K562 (cell line): Measurements from ENCODE around the gene MRPL58. TPM values are rescaled to one million over a fixed set of nuclear protein-coding genes. Genes with fewer than 3 reads are reported as not detected.
"Not testable (repeated sequence)": the region's sequence is repeated elsewhere in the genome, so short reads cannot be mapped to it uniquely, and the experiment has no call there.

Experiments
- ATAC-seq: fragments of 200-7000 bp; cut with Tn5 transposase; 3 replicates; pipeline ENCODE4 v1.9.1; 2020; ENCODE audit warnings: moderate library complexity
- BruUV-seq: library from RNA; stranded (reverse); fragments of 400-500 nt; replicated peaks from 2 replicates; lab custom pipeline; 2021; lab: Mats Ljungman, UMichigan
- CTCF ChIA-PET: fragments of 300-600 bp; formaldehyde crosslinking; extraction: SDS; loops from one replicate; lab custom pipeline; 2021; ENCODE audit warnings: low intra/inter-chr PET ratio; lab: Yijun Ruan, JAX
- POLR2A ChIA-PET: fragments of 300-600, 350-650 bp; sonication (Branson Sonifier 250); formaldehyde crosslinking; extraction: SDS; loops from one replicate; lab custom pipeline; 2021; ENCODE audit warnings: antibody characterized with exemption, inconsistent platforms; lab: Yijun Ruan, JAX
- DNase-seq, 4 experiments: peaks; one replicate each; pipeline versions ENCODE4 v3.0.0 to v3.0.0-alpha.2; 2011 to 2018; ENCODE audit warnings: low spot score in 3 of 4, mixed read lengths in 3 of 4; ENCODE audit errors: extremely low read depth in 1 of 4
- FAIRE-seq: peaks from 2 replicates; lab custom pipeline; 2011; peaks lifted over from hg19 to GRCh38; lab: Jason Lieb, UNC
- H2AFZ ChIP-seq: 2 replicates; pipeline ENCODE4 v1.6.0; 2011; ENCODE audit warnings: low read depth, low read length, control low read depth, inconsistent platforms
- H3K27ac ChIP-seq: fragments of 200-600 bp; 3 replicates; pipeline ENCODE4 v1.8.0; 2011; ENCODE audit warnings: low read depth, mild to moderate bottlenecking, control low read depth, inconsistent platforms, low read length, moderate library complexity, mixed read lengths; ENCODE audit errors: extremely low read depth
- H3K27me3 ChIP-seq, 2 experiments: fragments of 300-600 bp in 1 of 2; 2 replicates in 1 of 2; 3 replicates in 1 of 2; pipeline versions ENCODE4 v1.6.0 to v1.8.0; 2011; ENCODE audit warnings: inconsistent platforms in 2 of 2, low read length in 2 of 2, mild to moderate bottlenecking in 1 of 2, mixed read lengths in 1 of 2, moderate library complexity in 1 of 2; ENCODE audit not compliant: control insufficient read depth in 2 of 2, insufficient read depth in 2 of 2
- H3K36me3 ChIP-seq: fragments of 300-600 bp; 3 replicates; pipeline ENCODE4 v1.8.0; 2011; ENCODE audit warnings: mild to moderate bottlenecking, low read length, inconsistent platforms; ENCODE audit not compliant: control insufficient read depth, insufficient read depth
- H3K4me1 ChIP-seq, 2 experiments: fragments of 200-600 bp in 1 of 2; replicated peaks in 1 of 2; 2 replicates in 1 of 2; 3 replicates in 1 of 2; pipeline versions ENCODE4 v1.5.1 to v1.8.0; 2011; ENCODE audit warnings: inconsistent platforms in 2 of 2, low read length in 2 of 2, mild to moderate bottlenecking in 1 of 2, mixed read lengths in 1 of 2, moderate library complexity in 1 of 2; ENCODE audit not compliant: control insufficient read depth in 2 of 2, insufficient read depth in 2 of 2
- H3K4me2 ChIP-seq: 2 replicates; pipeline ENCODE4 v1.6.1; 2011; ENCODE audit warnings: low read length, control low read depth, inconsistent platforms, mixed read lengths; ENCODE audit not compliant: insufficient read depth
- H3K4me3 ChIP-seq: fragments of 200-600 bp; sonication (generic), shearing (Covaris generic); 2 replicates; pipeline ENCODE4 v1.5.1; 2016; ENCODE audit warnings: control low read depth, inconsistent platforms
- H3K79me2 ChIP-seq: fragments of 200-600 bp; 3 replicates; pipeline ENCODE4 v1.8.0; 2011; ENCODE audit warnings: low read length, inconsistent platforms; ENCODE audit not compliant: control insufficient read depth, insufficient read depth
- H3K9ac ChIP-seq, 2 experiments: 2 replicates each; pipeline versions ENCODE4 v1.6.0 to v1.6.1; 2011; ENCODE audit warnings: low read depth in 2 of 2, low read length in 2 of 2, control low read depth in 1 of 2, inconsistent platforms in 1 of 2, mild to moderate bottlenecking in 1 of 2, mixed read lengths in 1 of 2; ENCODE audit not compliant: insufficient read depth in 1 of 2
- H3K9me1 ChIP-seq: one replicate; pipeline ENCODE4 v1.6.0; 2011; ENCODE audit warnings: inconsistent platforms, mild to moderate bottlenecking, low read length, moderate library complexity; ENCODE audit not compliant: control insufficient read depth, insufficient read depth
- H3K9me3 ChIP-seq: replicated peaks from 2 replicates; pipeline ENCODE4 v1.5.1; 2011; ENCODE audit warnings: low read depth, low read length, inconsistent platforms; ENCODE audit not compliant: control insufficient read depth, insufficient read depth
- H4K20me1 ChIP-seq: replicated peaks from 2 replicates; pipeline ENCODE4 v1.6.1; 2011; ENCODE audit warnings: low read length, inconsistent platforms, mixed read lengths; ENCODE audit not compliant: control insufficient read depth, insufficient read depth
- SETDB1 ChIP-seq: IDR thresholded peaks from one replicate; pipeline ENCODE4 v1.6.1; 2012; ENCODE audit warnings: low read length, control low read depth, inconsistent platforms
- ZNF121 ChIP-seq: sonication (generic); formaldehyde crosslinking; conservative IDR thresholded peaks from 2 replicates; pipeline ENCODE4 v1.8.0; 2022; ENCODE audit warnings: missing genetic modification reagents
- WGBS: fragments of 100-300 bp; shearing (Covaris generic); methylation state at CpG from one replicate; pipeline ENCODE4 v1.1.6; 2016; ENCODE audit warnings: low coverage, mixed read lengths; ENCODE audit not compliant: insufficient coverage; ENCODE audit errors: missing lambda C conversion rate; 5-methylcytosine and 5-hydroxymethylcytosine counted together
- in situ Hi-C: fragments of 300-500 bp; cut with MboI; formaldehyde crosslinking; loops from 4 replicates; pipeline ENCODE4 v1.15.0; 2018; ENCODE audit warnings: inconsistent platforms, mixed read lengths
- intact Hi-C: fragments of 100-400 bp; cut with micrococcal nuclease; formaldehyde crosslinking; loops from 2 replicates; pipeline ENCODE4 v1.14.2; 2022
- polyA plus RNA-seq, 8 experiments: library from polyadenylated mRNA; depleted of rRNA in 4 of 8; stranded (reverse) in 5 of 8; unstranded in 3 of 8; fragments of >200 nt; fragmentation: Nextera tagmentation in 2 of 8; fragmentation: Illumina TruSeq in 1 of 8; extraction: Ambion mirVana in 2 of 8; extraction: Trizol in 1 of 8; gene quantifications; 2 replicates each; pipeline versions ENCODE4 v1.2.1 to v1.2.3, GENCODE V29; 2011 to 2014; ENCODE audit warnings: inconsistent platforms in 1 of 8, missing spikeins in 1 of 8
- total RNA-seq, 7 experiments: library from RNA; depleted of rRNA in 6 of 7; stranded (reverse); fragments of >200 nt in 6 of 7; fragmentation: Illumina TruSeq in 2 of 7; extraction: Trizol in 2 of 7; gene quantifications; 2 replicates each; pipeline versions ENCODE4 v1.2.1 to v1.2.3, GENCODE V29; 2011 to 2021; ENCODE audit warnings: low replicate concordance in 1 of 7

The MRPL58 gene
- total and polyA plus RNA-seq, 9 of the 15 experiments (the other 6 are each of a cell fraction or from before 2014, with no cell fraction given) = 30.8 to 107 (median 72.4) TPM

DNA sequence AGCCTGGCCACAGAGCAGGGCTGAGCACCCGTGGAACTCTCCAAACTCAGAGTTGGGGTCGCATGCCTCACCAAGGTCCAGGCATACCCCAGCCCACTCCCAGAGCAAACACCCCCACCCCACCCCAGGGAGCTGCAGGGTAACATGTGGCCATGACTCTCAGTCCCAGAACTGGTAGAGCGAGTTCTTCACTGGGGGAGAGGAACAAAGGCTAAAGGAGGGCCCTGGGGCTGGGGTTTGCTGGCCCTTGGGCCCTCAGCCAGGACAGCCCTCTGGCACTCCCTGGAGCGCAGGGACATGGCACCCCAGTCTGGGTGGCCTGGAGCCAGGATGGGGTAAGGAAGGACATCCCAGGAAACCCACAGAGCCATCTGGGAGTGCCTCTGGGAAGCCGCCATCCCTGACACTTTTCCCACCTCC is 44.1 kb upstream of the MRPL58 start:
- Histone ChIP-seq H3K9me1 (no peaks in the 10 kb centered on the region), H3K79me2 (no peaks in the 10 kb centered on the region), H3K4me1 (peaks cover 3 to 28% of the 10 kb centered on the region in 2 experiments; a peak in 3 of 5 replicates), H2AFZ (no peak overlapping the region), H3K4me3 (no peak overlapping the region)
- intact Hi-C loops = no loop called here
- CTCF ChIA-PET = no interaction called here
- no peak for TF ChIP-seq SETDB1
- TF ChIP-seq, all 486 proteins: peak for 0
- WGBS = 67% methylated on average over 5 of the region's 5 CpGs
- H3K9ac ChIP-seq = peak overlapping the region in 1 of 2 experiments; percentile 60; a peak in 1 of 4 replicates
- ATAC-seq (no peak), FAIRE-seq (no peak), DNase-seq (no peak)
- 0 out of 2 replicates have a peak, but pooled peaks cover 4% of the 10 kb centered on the region for H4K20me1 ChIP-seq
- no peaks in the 10 kb centered on the region for H3K36me3 ChIP-seq
- 0 out of 5 replicates have a peak, but pooled peaks cover 0 to 4% of the 10 kb centered on the region in 2 experiments for H3K27me3 ChIP-seq
- no peaks in the 10 kb centered on the region for H3K9me3 ChIP-seq
- in situ Hi-C loops = no loop called here
- no peak overlapping the region for H3K27ac ChIP-seq
- POLR2A ChIA-PET = no interaction called here
- BruUV-seq = no TSS peak
- no peak overlapping the region for H3K4me2 ChIP-seq

DNA sequence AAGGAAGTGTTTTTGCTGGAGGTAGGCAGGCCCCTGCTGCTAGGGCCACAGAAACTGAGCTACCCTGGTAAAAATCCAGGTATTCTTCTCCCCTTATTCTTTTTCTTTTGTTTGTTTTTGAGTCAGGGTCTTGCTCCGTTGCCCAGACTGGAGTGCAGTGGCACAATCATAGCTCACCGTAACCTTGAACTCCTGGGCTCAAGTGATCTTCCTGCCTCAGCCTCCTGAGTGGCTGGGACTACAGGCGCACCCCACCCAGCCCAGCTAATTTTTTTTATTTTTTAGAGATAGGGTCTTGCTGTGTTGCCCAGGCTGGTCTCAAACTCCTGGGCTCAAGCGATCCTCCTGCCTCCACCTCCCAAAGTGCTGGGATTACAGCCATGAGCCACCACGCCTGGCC is 43.0 kb upstream of the MRPL58 start:
- FAIRE-seq = not testable (repeated sequence)

More for the DNA sequence above, 43.0 kb upstream of the MRPL58 start:
- H3K4me1 ChIP-seq = peaks cover 3 to 23% of the 10 kb centered on the region in 2 experiments; a peak in 3 of 5 replicates
- H3K9ac ChIP-seq, ATAC-seq, DNase-seq, H3K27ac ChIP-seq, intact Hi-C loops, H2AFZ ChIP-seq, H3K9me3 ChIP-seq, H3K4me2 ChIP-seq, BruUV-seq, H3K4me3 ChIP-seq, H3K79me2 ChIP-seq, H3K36me3 ChIP-seq, H4K20me1 ChIP-seq, H3K27me3 ChIP-seq, H3K9me1 ChIP-seq, CTCF ChIA-PET, in situ Hi-C loops: not testable (repeated sequence)
- 79% methylated on average over 2 of the region's 5 CpGs for WGBS
- peak; percentile 56; the same call in 1 of the 2 replicates for TF ChIP-seq ZNF121
- POLR2A ChIA-PET = interaction anchor here (0.7 to 0.9 kb wide), 2 partner anchors 8 to 200 kb away, joined by 3 read pairs; no protein-coding TSS in a partner anchor
